ENCODE data around the gene CFAP54.

Gene CFAP54

DNA sequence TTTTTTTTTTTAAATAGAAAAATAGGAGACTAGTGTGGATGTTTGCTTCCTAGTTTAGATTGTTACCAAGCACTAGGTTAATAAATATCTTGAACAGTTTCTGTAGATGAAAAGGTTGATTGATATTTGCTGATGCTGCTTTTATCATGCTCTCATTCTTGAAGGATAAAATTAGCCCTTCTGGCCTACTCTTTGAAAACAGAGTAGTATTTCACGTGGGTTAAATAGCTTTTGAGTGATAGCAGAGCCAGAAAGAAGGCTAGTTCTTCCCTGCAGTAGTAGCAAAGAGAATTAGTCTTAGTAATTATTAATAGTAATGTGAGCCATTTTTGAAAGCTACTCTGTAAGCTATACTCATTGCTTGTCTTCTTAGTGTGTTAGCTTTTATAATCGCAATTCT lies 422.9 kb downstream of the CFAP54 start:
- in situ Hi-C loops (cut with HindIII; ENCODE audit: low sequenced_read_pairs): no loop called here
- TF ChIP-seq, protein P1, sequence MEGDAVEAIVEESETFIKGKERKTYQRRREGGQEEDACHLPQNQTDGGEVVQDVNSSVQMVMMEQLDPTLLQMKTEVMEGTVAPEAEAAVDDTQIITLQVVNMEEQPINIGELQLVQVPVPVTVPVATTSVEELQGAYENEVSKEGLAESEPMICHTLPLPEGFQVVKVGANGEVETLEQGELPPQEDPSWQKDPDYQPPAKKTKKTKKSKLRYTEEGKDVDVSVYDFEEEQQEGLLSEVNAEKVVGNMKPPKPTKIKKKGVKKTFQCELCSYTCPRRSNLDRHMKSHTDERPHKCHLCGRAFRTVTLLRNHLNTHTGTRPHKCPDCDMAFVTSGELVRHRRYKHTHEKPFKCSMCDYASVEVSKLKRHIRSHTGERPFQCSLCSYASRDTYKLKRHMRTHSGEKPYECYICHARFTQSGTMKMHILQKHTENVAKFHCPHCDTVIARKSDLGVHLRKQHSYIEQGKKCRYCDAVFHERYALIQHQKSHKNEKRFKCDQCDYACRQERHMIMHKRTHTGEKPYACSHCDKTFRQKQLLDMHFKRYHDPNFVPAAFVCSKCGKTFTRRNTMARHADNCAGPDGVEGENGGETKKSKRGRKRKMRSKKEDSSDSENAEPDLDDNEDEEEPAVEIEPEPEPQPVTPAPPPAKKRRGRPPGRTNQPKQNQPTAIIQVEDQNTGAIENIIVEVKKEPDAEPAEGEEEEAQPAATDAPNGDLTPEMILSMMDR (IDR thresholded peaks at IDR 0.05; ENCODE audit: low read depth, low read length): no peak
- DNase-seq (ENCODE audit: low read depth, low spot score): no peak
- no peak overlapping the region for H3K4me3 ChIP-seq (ENCODE audit: low read depth, low read length)

DNA sequence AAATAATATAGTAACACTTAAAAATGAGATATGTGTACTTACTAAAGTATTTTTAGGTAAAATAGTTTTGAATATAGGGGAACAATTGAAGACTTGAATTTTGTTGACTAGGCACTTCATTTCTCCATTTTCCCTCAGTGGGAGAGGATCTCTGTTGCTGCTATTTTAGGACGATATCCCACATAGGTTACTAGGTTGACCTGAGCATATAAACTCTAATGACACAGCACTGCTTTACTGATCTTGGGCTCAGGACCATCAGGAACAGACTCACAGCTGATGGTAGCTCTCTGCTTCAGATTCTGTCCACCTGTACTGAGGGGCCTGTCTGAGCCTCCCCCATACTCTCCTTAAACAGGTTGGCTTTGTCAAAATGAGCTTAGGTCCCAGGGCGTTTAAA lies 423.6 kb downstream of the CFAP54 start:
- DNase-seq (ENCODE audit: low read depth, low spot score): no peak
- in situ Hi-C loops (cut with HindIII; ENCODE audit: low sequenced_read_pairs): no loop called here
- no peak overlapping the region for H3K4me3 ChIP-seq (ENCODE audit: low read depth, low read length)
- TF ChIP-seq, protein P1 (IDR thresholded peaks at IDR 0.05; ENCODE audit: low read depth, low read length): no peak

DNA sequence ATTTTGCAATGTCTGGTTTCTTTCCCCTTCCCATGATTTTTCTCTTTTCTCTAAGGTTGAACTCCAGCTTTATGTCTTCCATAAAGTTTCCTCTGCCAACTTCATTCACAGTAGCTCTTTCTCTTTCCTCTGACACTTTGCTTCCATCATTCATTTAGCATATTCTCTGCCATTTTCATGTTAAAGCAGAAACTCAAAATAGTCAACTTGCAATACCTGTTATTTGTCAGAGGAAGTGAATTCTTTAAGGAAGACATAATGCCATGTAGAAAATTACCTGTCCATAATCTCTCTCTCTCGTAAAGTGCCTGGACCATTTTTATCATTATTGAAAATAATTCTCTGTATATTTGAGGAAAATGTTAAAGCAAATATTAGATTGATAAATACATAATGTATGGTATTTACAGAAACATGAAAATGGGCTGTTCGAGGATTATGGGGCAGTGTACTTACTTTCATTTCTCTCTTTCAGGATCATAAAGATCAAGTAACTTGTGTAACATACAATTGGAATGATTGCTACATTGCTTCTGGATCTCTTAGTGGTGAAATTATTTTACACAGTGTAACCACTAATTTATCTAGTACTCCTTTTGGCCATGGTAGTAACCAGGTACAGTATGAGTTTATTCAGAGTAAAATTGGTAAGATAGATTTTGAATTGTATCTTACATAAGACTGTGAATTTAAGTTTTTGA lies 430.3 kb downstream of the CFAP54 start:
- TF ChIP-seq, protein P1 (IDR thresholded peaks at IDR 0.05; ENCODE audit: low read depth, low read length): no peak
- no peak overlapping the region for H3K4me3 ChIP-seq (ENCODE audit: low read depth, low read length)
- no peak for DNase-seq (ENCODE audit: low read depth, low spot score)
- in situ Hi-C loops (cut with HindIII; ENCODE audit: low sequenced_read_pairs): no loop called here
